Naive thymus-derived CD8-positive, alpha-beta T cell (primary cell): ENCODE results near the gene WIPF1. TPM values are rescaled to one million over a fixed set of nuclear protein-coding genes. Genes with fewer than 3 reads are reported as not detected.

Experiments
- ATAC-seq, 2 donors: fragments of 150-1000 bp; cut with Tn5 transposase in 1 of 2; sonication (Bioruptor Pico), chemical (Tn5 transposase) in 1 of 2; 1 replicate in 1 of 2; 2 replicates in 1 of 2; pipeline ENCODE4 v1.10.0; 2021; ENCODE audit warnings: mild to moderate bottlenecking in 2 of 2, moderate library complexity in 2 of 2
- POLR2A ChIA-PET: fragments of 350-600 bp; sonication (Branson Sonifier 250); formaldehyde crosslinking; loops from one replicate; lab custom pipeline; 2021; ENCODE audit warnings: antibody characterized with exemption; lab: Charles Lee
- DNase-seq, 10 donors: peaks; one replicate each; pipeline versions ENCODE4 v3.0.0 to v3.0.0-alpha.2; 2020 to 2022
- H3K27ac Mint-ChIP-seq, 10 donors: one replicate each; pipeline ENCODE4 v1.8.0; 2020 to 2022; ENCODE audit warnings: mild to moderate bottlenecking in 10 of 10, mixed read lengths in 10 of 10, moderate library complexity in 4 of 10, inconsistent platforms in 1 of 10
- H3K27me3 Mint-ChIP-seq, 5 donors: one replicate each; pipeline ENCODE4 v1.8.0; 2021 to 2022; ENCODE audit warnings: mixed read lengths in 5 of 5
- H3K36me3 Mint-ChIP-seq, 3 donors: one replicate each; pipeline ENCODE4 v1.8.0; 2020 to 2022; ENCODE audit warnings: mixed read lengths in 3 of 3, mild to moderate bottlenecking in 2 of 3, inconsistent platforms in 1 of 3
- H3K4me1 Mint-ChIP-seq, 4 donors: one replicate each; pipeline ENCODE4 v1.8.0; 2021 to 2022; ENCODE audit warnings: mixed read lengths in 4 of 4
- H3K4me3 Mint-ChIP-seq, 10 donors: one replicate each; pipeline ENCODE4 v1.8.0; 2020 to 2022; ENCODE audit warnings: mild to moderate bottlenecking in 10 of 10, mixed read lengths in 10 of 10, moderate library complexity in 6 of 10, inconsistent platforms in 1 of 10
- H3K9me3 Mint-ChIP-seq, 9 donors: one replicate each; pipeline ENCODE4 v1.8.0; 2020 to 2022; ENCODE audit warnings: mixed read lengths in 9 of 9, mild to moderate bottlenecking in 3 of 9, inconsistent platforms in 1 of 9, moderate library complexity in 1 of 9
- polyA plus RNA-seq, 3 donors: library from polyadenylated mRNA; unstranded; fragments of 300-500 nt; fragmentation: Illumina TruSeq; gene quantifications; one replicate each; pipeline ENCODE4 v1.2.3, GENCODE V29; 2021
- total RNA-seq, 8 experiments: library from RNA in 2 of 8; stranded (reverse) in 2 of 8; gene quantifications; one replicate each; pipeline ENCODE4 v1.2.3 and lab custom pipeline; 2021 to 2026

Gene WIPF1
- total and polyA plus RNA-seq, 5 experiments from 2014 or later = 97.5 to 419 (median 116) TPM

- Mint-ChIP-seq H3K27ac (peak overlapping the region; percentile 90 to 99 (median 96)), H3K4me3 (peak overlapping the region; percentile 86 to 97 (median 94)), H3K36me3 (peaks cover 0 to 43% (median 16%) of the 10 kb centered on the region in 3 donors), H3K27me3 (no peaks in the 10 kb centered on the region), H3K4me1 (peaks cover 47 to 81% (median 68%) of the 10 kb centered on the region in 4 donors), H3K9me3 (no peaks in the 10 kb centered on the region)
- ATAC-seq = peak in 1 of 2 donors; percentile 12
- DNase-seq = peak in 2 of 10 donors; percentile 14 to 27
- POLR2A ChIA-PET = interaction anchor here (0.7 to 4.4 kb wide), 8 partner anchors 16 to 59 kb away, joined by 4 to 31 read pairs (median 12); partner anchors contain the start of gene WIPF1
Measured at GRCh38 chr2:174632841-174633622, 35.4 kb upstream of the WIPF1 start.

DNA sequence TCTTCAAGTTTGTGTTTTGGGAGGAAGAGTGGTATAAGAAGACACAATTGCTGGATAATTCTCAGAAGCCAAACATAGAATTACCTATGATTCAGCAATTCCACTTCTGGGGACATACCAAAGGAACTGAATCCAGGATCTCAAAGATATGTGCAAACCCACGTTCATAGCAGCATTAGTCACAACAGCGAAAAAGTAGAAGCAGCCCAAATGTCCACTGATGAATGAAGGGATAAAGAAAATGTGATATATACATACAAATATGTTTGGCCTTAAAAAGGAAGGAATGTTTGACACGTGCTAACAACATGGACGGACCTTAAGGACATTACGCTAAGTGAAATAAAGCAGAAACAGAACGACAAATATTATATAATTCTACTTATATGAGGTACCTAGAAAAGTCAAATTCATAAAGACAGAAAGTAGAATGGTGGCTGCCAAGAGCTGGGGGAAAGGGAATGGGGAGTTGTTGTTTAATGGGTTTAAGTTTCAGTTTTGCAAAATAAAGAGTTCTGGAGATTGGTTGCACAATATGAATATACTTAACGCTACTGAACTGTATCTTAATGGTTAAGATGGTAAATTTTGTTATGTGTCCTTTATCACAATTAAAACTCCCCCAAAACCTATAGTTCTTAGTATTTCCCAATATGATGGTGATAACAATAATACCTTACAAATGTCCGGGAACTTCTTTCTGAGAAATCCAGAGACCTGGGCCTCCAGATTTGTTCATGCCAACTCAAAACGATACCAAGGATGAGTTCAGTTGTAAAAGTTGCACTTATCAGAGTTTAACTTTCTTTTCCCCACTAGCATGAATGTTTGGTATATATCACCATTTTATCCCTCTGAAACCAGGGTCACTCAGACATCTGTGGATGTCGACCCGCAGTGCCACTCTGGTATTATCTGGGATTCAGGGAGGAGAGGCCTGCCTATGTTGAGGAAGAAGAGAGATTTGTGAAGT lies 33.7 kb upstream of the WIPF1 start:
- DNase-seq = no peak
- no peak for ATAC-seq
- peaks cover 50 to 87% (median 78%) of the 10 kb centered on the region in 4 donors for H3K4me1 Mint-ChIP-seq
- no peaks in the 10 kb centered on the region for H3K27me3 Mint-ChIP-seq
- H3K27ac Mint-ChIP-seq = peak overlapping the region; percentile 90 to 99 (median 96)
- POLR2A ChIA-PET = interaction anchor here (2.5 kb wide), 1 partner anchor 15 kb away, joined by 6 read pairs; no protein-coding TSS in a partner anchor
- H3K36me3 Mint-ChIP-seq = peaks cover 0 to 58% (median 21%) of the 10 kb centered on the region in 3 donors
- peak overlapping the region; percentile 86 to 97 (median 94) for H3K4me3 Mint-ChIP-seq
- no peaks in the 10 kb centered on the region for H3K9me3 Mint-ChIP-seq

- Mint-ChIP-seq H3K36me3 (peaks cover 0 to 66% (median 23%) of the 10 kb centered on the region in 3 donors), H3K9me3 (no peaks in the 10 kb centered on the region), H3K27me3 (no peaks in the 10 kb centered on the region), H3K4me1 (peaks cover 51 to 87% (median 78%) of the 10 kb centered on the region in 4 donors), H3K4me3 (peak overlapping the region; percentile 64 to 97 (median 94)), H3K27ac (peak overlapping the region; percentile 34 to 96 (median 81))
- DNase-seq (no peak), ATAC-seq (no peak)
- POLR2A ChIA-PET = interaction anchor here (0.9 to 1.6 kb wide), 4 partner anchors 11 to 52 kb away, joined by 4 read pairs; partner anchors contain the start of gene WIPF1
Measured at GRCh38 chr2:174630107-174630506, 32.5 kb upstream of the WIPF1 start.

DNA sequence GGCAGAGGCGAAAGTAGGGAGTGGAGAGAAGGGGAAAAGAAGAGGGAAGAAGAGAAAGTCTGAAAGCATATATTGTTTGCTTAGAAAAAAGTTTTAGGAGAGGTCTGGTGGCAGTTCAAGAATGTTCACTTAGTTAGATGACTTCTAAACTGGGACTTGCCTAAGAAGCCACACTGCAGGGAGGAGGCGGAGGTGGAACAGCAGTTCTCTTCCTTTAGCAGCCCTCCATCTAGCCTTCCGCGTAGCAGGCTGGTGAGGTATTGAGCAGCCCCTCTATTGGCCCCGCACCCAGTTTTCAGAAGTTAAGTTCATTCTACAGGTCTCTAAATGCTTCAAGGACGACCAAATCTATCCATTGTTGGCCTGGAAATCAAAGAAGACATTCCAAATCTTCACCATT lies 31.9 kb upstream of the WIPF1 start:
- POLR2A ChIA-PET = interaction anchor here (0.9 to 1.6 kb wide), 4 partner anchors 30 to 52 kb away, joined by 3 to 4 read pairs (median 4); partner anchors contain the start of gene WIPF1
- ATAC-seq (peak; percentile 39 to 54), DNase-seq (peak in 4 of 10 donors; percentile 18 to 63 (median 30))
- H3K4me3 Mint-ChIP-seq = peak overlapping the region; percentile 64 to 97 (median 94)
- H3K27ac Mint-ChIP-seq = peak overlapping the region; percentile 34 to 96 (median 81)
- no peaks in the 10 kb centered on the region for H3K9me3 Mint-ChIP-seq
- peaks cover 48 to 83% (median 75%) of the 10 kb centered on the region in 4 donors for H3K4me1 Mint-ChIP-seq
- H3K27me3 Mint-ChIP-seq = no peaks in the 10 kb centered on the region
- H3K36me3 Mint-ChIP-seq = peaks cover 0 to 72% (median 23%) of the 10 kb centered on the region in 3 donors

GRCh38 chr2:174628528-174629169 lies 31.0 kb upstream of the WIPF1 start:
- Mint-ChIP-seq H3K4me1 (peaks cover 49 to 87% (median 80%) of the 10 kb centered on the region in 4 donors), H3K4me3 (peak overlapping the region in 6 of 10 donors; percentile 12 to 96 (median 62))

DNA sequence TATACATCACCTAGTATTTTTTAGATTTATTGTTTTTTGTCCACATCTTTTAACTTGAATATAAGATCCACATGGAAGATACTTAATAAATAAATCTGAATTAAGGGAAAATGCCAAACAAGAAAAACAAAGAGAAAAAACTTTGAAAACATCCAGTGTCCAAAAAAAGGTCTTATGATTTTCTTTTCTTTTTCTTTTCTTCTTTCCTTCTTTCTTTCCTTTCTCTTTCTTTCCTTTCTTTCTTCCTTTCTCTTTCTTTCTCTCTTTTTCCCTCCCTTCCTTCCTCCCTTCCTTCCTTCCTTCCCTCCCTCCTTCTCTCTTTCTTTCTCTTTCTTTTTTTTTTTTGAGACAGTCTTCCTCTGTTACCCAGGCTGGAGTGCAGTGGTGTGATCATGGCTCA lies 29.6 kb upstream of the WIPF1 start:
- POLR2A ChIA-PET = no interaction called here
- ATAC-seq = no peak
- peak overlapping the region in 7 of 10 donors; percentile 11 to 54 (median 31) for H3K4me3 Mint-ChIP-seq

More at GRCh38 chr2:174628528-174629169, 31.0 kb upstream of the WIPF1 start:
- no peaks in the 10 kb centered on the region for H3K27me3 Mint-ChIP-seq
- ATAC-seq (no peak), DNase-seq (no peak)
- H3K9me3 Mint-ChIP-seq = no peaks in the 10 kb centered on the region
- H3K36me3 Mint-ChIP-seq = peaks cover 0 to 81% (median 27%) of the 10 kb centered on the region in 3 donors
- peak overlapping the region in 9 of 10 donors; percentile 30 to 85 (median 67) for H3K27ac Mint-ChIP-seq
- POLR2A ChIA-PET = interaction anchor here (0.9 to 1.6 kb wide), 5 partner anchors 10 to 53 kb away, joined by 3 to 5 read pairs (median 3); partner anchors contain the start of gene WIPF1

DNA sequence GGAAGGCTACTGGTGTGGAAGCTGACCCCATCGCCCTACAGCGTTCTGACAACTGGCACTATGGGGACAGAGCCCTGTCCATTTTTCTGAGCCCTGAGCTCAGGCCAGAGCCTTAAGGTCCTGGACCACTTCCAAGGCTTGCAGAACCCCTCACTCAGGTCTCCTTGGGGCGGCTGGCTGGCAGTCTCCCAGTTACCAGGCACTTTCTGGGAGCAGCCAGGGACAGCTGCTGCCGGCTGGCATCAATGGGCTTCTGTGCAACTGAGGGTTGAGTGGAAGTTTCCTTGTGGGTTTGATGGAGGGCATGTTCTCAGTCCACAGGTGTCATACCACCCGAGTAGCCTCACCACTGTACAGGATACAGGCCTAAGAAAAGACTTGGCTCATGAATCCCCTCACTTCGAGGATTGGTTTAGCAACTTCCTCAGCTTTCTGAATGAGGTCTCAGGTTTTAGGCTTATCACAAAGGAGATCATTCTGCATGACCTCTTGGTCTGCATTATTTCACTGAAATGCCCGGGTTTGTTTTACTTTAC lies 27.4 kb upstream of the WIPF1 start:
- Mint-ChIP-seq H3K4me3 (no peak overlapping the region), H3K36me3 (peaks cover 4 to 82% (median 23%) of the 10 kb centered on the region in 3 donors), H3K27ac (peak overlapping the region; percentile 13 to 84 (median 52)), H3K9me3 (no peaks in the 10 kb centered on the region), H3K27me3 (no peaks in the 10 kb centered on the region), H3K4me1 (peaks cover 36 to 85% (median 71%) of the 10 kb centered on the region in 4 donors)
- ATAC-seq (no peak), DNase-seq (no peak)
- POLR2A ChIA-PET = interaction anchor here (0.6 to 1.3 kb wide), 2 partner anchors 50 to 261 kb away, joined by 3 read pairs; no protein-coding TSS in a partner anchor

More for the DNA sequence above, 29.6 kb upstream of the WIPF1 start:
- H3K36me3 Mint-ChIP-seq = peaks cover 0 to 89% (median 25%) of the 10 kb centered on the region in 3 donors
- no peaks in the 10 kb centered on the region for H3K9me3 Mint-ChIP-seq
- peak overlapping the region in 9 of 10 donors; percentile 10 to 86 (median 80) for H3K27ac Mint-ChIP-seq
- H3K4me1 Mint-ChIP-seq = peaks cover 43 to 90% (median 79%) of the 10 kb centered on the region in 4 donors
- DNase-seq = no peak
- H3K27me3 Mint-ChIP-seq = no peaks in the 10 kb centered on the region

GRCh38 chr2:174623690-174624089 lies 26.1 kb upstream of the WIPF1 start:
- no peak for ATAC-seq
- Mint-ChIP-seq H3K27ac (peak overlapping the region in 9 of 10 donors; percentile 28 to 80 (median 63)), H3K4me3 (peak overlapping the region in 1 of 10 donors; percentile 52), H3K9me3 (no peaks in the 10 kb centered on the region), H3K27me3 (no peaks in the 10 kb centered on the region), H3K4me1 (peaks cover 31 to 83% (median 65%) of the 10 kb centered on the region in 4 donors), H3K36me3 (peaks cover 4 to 72% (median 22%) of the 10 kb centered on the region in 3 donors)
- POLR2A ChIA-PET = interaction anchor here (0.7 to 0.8 kb wide), 3 partner anchors 21 to 60 kb away, joined by 3 read pairs; no protein-coding TSS in a partner anchor
- DNase-seq = no peak

DNA sequence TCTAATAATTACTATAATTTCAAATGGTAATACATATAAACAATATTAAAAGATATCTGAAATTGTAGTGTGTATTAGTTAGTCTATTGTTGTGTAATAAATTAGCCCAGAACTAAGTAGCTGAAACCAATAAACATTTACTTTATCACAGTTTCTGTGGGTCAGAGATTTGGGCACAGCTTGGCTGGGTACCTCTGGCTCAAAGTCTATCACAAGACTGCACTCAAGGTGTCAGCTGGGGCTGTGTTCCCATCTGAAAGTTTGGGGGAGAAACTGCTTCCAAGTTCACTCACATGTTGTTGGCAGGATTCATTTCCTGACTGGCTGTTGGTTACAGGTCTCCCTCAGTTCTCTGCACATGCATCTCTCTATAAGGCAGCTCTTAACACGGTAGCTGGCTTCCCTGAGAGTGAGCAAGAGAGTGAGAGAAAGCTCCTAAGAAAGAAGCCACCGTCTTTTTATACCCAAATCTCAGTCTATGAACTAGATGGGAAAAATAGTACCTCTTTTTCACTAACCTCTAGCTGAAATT lies 25.6 kb upstream of the WIPF1 start:
- peaks cover 4 to 66% (median 17%) of the 10 kb centered on the region in 3 donors for H3K36me3 Mint-ChIP-seq

DNA sequence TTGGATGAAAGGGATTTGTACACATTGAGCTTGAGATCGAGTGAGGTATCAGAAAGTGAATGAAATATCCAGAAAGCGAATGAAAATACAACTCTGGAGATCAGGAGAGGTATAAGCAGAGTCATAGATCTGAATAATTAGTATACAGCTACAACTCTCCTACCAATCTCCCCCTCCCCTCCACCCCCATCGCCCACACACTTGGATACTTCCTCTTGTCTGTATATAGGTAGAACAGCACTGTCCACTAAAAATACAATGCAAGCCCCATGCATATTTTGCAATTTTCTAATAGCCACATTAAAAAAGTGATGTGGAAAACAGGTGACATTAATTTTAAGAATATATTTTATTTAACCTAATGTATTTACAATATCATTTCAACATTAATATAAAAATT lies 23.7 kb upstream of the WIPF1 start:
- H3K27ac Mint-ChIP-seq = peak overlapping the region in 7 of 10 donors; percentile 5 to 67 (median 55)
- no peak overlapping the region for H3K4me3 Mint-ChIP-seq
- no peaks in the 10 kb centered on the region for H3K27me3 Mint-ChIP-seq
- H3K4me1 Mint-ChIP-seq = peaks cover 31 to 84% (median 64%) of the 10 kb centered on the region in 4 donors
- no peaks in the 10 kb centered on the region for H3K9me3 Mint-ChIP-seq
- POLR2A ChIA-PET = interaction anchor here (1.0 kb wide), 2 partner anchors 13 to 24 kb away, joined by 4 to 5 read pairs; partner anchors contain the start of gene WIPF1
- no peak for DNase-seq
- no peak for ATAC-seq
- H3K36me3 Mint-ChIP-seq = peaks cover 4 to 60% (median 13%) of the 10 kb centered on the region in 3 donors

More for the DNA sequence above, 25.6 kb upstream of the WIPF1 start:
- Mint-ChIP-seq H3K27me3 (no peaks in the 10 kb centered on the region), H3K9me3 (no peaks in the 10 kb centered on the region), H3K4me3 (no peak overlapping the region), H3K4me1 (peaks cover 28 to 83% (median 65%) of the 10 kb centered on the region in 4 donors), H3K27ac (peak overlapping the region in 8 of 10 donors; percentile 37 to 80 (median 64))
- DNase-seq = no peak
- POLR2A ChIA-PET = interaction anchor here (0.7 to 0.8 kb wide), 3 partner anchors 20 to 60 kb away, joined by 3 read pairs; no protein-coding TSS in a partner anchor
- ATAC-seq = no peak
